Gastroesophageal sphincter (tissue), 4 donors: ENCODE results near the gene MAS1. TPM values are rescaled to one million over a fixed set of nuclear protein-coding genes. Genes with fewer than 3 reads are reported as not detected.
"Not testable (repeated sequence)": the region's sequence is repeated elsewhere in the genome, so short reads cannot be mapped to it uniquely, and the experiment has no call there.

ENCODE experiments used
- ATAC-seq: fragments of 150-250 bp; one replicate; pipeline ENCODE4 v1.9.1; 2016; ENCODE audit warnings: mild to moderate bottlenecking, moderate library complexity
- H3K27ac ChIP-seq, 4 donors: fragments of 200-600 bp; sonication (generic) in 3 of 4; 1 replicate in 3 of 4; 2 replicates in 1 of 4; pipeline ENCODE4 v1.5.1; 2016 to 2019
- H3K27me3 ChIP-seq: fragments of 200-600 bp; sonication (generic); one replicate; pipeline ENCODE4 v1.5.1; 2019
- H3K36me3 ChIP-seq, 2 donors: fragments of 200-600 bp; sonication (generic); one replicate each; pipeline ENCODE4 v1.5.1; 2019; ENCODE audit warnings: control low read depth in 1 of 2
- H3K4me1 ChIP-seq, 3 donors: fragments of 200-600 bp; sonication (generic); 1 replicate in 2 of 3; 2 replicates in 1 of 3; pipeline ENCODE4 v1.5.1; 2016 to 2019; ENCODE audit warnings: control low read depth in 2 of 3
- H3K4me3 ChIP-seq, 2 donors: fragments of 200-600 bp; sonication (generic); one replicate each; pipeline ENCODE4 v1.5.1; 2019; ENCODE audit warnings: mild to moderate bottlenecking in 1 of 2, moderate library complexity in 1 of 2
- H3K9me3 ChIP-seq, 3 donors: fragments of 200-600 bp; sonication (generic); one replicate each; pipeline ENCODE4 v1.5.1; 2017 to 2019; ENCODE audit warnings: control low read depth in 2 of 3
- CTCF ChIP-seq, 4 experiments: fragments of 200-600 bp in 2 of 4; fragments of 450-650 bp in 2 of 4; sonication (generic) in 1 of 4; IDR thresholded peaks; one replicate each; pipeline ENCODE4 v1.5.1; 2017 to 2019; ENCODE audit warnings: antibody characterized with exemption in 4 of 4, mild to moderate bottlenecking in 2 of 4, moderate library complexity in 2 of 4
- EP300 ChIP-seq: sonication (generic); formaldehyde crosslinking; IDR thresholded peaks from one replicate; pipeline ENCODE4 v1.6.1; 2017; ENCODE audit warnings: antibody characterized with exemption, mild to moderate bottlenecking
- POLR2A ChIP-seq, 2 donors: fragments of 450-650 bp; IDR thresholded peaks; one replicate each; pipeline ENCODE4 v1.6.1; 2017; ENCODE audit warnings: antibody characterized with exemption in 2 of 2, mild to moderate bottlenecking in 2 of 2, moderate library complexity in 1 of 2
- POLR2AphosphoS5 ChIP-seq: sonication (generic); formaldehyde crosslinking; IDR thresholded peaks from one replicate; pipeline ENCODE4 v1.6.1; 2017; ENCODE audit warnings: antibody characterized with exemption
- WGBS, 2 donors: methylation state at CpG; one replicate each; pipeline ENCODE4 v1.1.5; 2018; ENCODE audit warnings: low coverage in 1 of 2; 5-methylcytosine and 5-hydroxymethylcytosine counted together
- total RNA-seq, 4 donors: library from RNA; depleted of rRNA; stranded (reverse); fragments of >200 nt; gene quantifications; one replicate each; pipeline ENCODE4 v1.1.0, GENCODE V29; 2016

MAS1 gene
- total RNA-seq, 4 donors from 2014 or later, result not detected

GRCh38 chr6:159863341-159863740 is 27.4 kb upstream of the MAS1 start:
- not testable (repeated sequence) for H3K4me1 ChIP-seq, H3K27ac ChIP-seq, H3K27me3 ChIP-seq, H3K9me3 ChIP-seq, ATAC-seq, H3K36me3 ChIP-seq, H3K4me3 ChIP-seq
- TF ChIP-seq CTCF (IDR thresholded peaks at IDR 0.05), result peak; percentile 18 to 60 (median 56)
- 8 to 13% methylated on average over 2 to 5 of the region's 5 CpGs for WGBS, 2 donors

GRCh38 chr6:159865226-159865920 is 25.4 kb upstream of the MAS1 start:
- no peak overlapping the region for H3K27ac ChIP-seq
- H3K27me3 ChIP-seq, result peaks cover 5% of the 10 kb centered on the region
- H3K4me1 ChIP-seq, result no peaks in the 10 kb centered on the region
- no peaks in the 10 kb centered on the region for H3K36me3 ChIP-seq
- 81% methylated on average over 5 of the region's 12 CpGs; no CpG with 5 or more reads in 1 of the 2 donors for WGBS, 2 donors
- no peaks in the 10 kb centered on the region for H3K9me3 ChIP-seq
- TF ChIP-seq POLR2AphosphoS5, result no peak
- no peak for TF ChIP-seq EP300
- no peak for TF ChIP-seq CTCF (IDR thresholded peaks at IDR 0.05)
- no peak for TF ChIP-seq POLR2A (IDR thresholded peaks at IDR 0.05)
- no peak for ATAC-seq
- no peak overlapping the region for H3K4me3 ChIP-seq

- ATAC-seq, result no peak
- Histone ChIP-seq H3K27me3 (peaks cover under 1% of the 10 kb centered on the region), H3K4me1 (no peaks in the 10 kb centered on the region), H3K4me3 (no peak overlapping the region), H3K9me3 (no peaks in the 10 kb centered on the region), H3K36me3 (no peaks in the 10 kb centered on the region), H3K27ac (no peak overlapping the region)
- TF ChIP-seq CTCF (IDR thresholded peaks at IDR 0.05) (no peak), POLR2A (IDR thresholded peaks at IDR 0.05) (no peak), POLR2AphosphoS5 (no peak), EP300 (no peak)
- 100% methylated on average over 1 to 2 of the region's 28 CpGs for WGBS, 2 donors
Measured at GRCh38 chr6:159866286-159867247, 24.2 kb upstream of the MAS1 start.

- TF ChIP-seq POLR2AphosphoS5, result no peak
- TF ChIP-seq EP300, result no peak
- no peak for TF ChIP-seq POLR2A (IDR thresholded peaks at IDR 0.05)
- no peak for TF ChIP-seq CTCF (IDR thresholded peaks at IDR 0.05)
- no peak overlapping the region for H3K4me3 ChIP-seq
- H3K36me3 ChIP-seq, result no peaks in the 10 kb centered on the region
- no peak for ATAC-seq
- no CpG with 5 or more reads among the region's 1 CpG for WGBS, 2 donors
- no peak overlapping the region for H3K27ac ChIP-seq
- no peaks in the 10 kb centered on the region for H3K4me1 ChIP-seq
- H3K27me3 ChIP-seq, result peaks cover under 1% of the 10 kb centered on the region
- H3K9me3 ChIP-seq, result no peaks in the 10 kb centered on the region
Measured at GRCh38 chr6:159871241-159871640, 19.5 kb upstream of the MAS1 start.
